ENCODE results near the gene FAM47E. TPM values are rescaled to one million over a fixed set of nuclear protein-coding genes. Genes with fewer than 3 reads are reported as not detected.

Gene FAM47E
- total and polyA plus RNA-seq, 2 of the 13 experiments (the other 11 are each of a cell fraction or from before 2014, with no cell fraction given), result 0.33 to 0.66 TPM

DNA sequence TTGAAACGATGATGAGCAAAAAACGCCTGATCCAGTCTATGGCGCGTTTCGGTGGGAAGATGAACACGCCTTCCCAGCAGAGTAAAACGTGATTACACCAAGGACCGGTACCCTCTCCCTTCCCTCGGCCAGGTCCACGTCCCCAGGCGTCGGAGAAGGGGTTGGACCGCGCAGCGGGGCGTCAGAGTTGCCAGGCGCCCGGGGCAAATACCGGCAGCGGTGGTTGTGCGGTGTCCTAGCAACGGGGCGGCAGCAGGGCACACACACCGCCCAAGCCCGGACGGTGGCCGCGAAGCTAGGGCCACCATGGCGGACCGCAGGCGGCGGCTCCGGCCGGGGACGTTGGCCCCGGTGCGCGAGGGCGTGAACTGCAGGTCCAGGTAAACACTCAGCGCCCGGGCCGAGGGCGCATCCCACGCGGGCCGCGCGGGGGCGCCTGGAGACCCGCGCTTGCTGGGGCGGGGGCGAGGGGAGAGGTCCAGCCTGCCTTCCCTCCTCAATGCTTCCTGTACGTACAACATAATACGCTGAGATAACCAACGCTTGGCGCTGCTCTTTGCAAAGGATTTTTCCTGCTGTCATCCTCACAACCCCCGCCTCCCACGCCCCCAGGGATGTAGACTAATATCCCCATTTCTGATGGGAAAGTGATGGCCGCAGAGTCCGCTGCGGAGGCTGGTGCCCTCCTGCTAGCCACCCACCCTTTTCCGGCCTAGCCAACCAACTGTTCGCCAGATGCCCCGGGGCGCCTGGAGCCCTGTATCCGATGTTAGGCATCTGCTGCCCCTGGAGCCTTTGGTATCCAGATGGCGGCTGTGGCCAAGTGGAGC, at the start of gene FAM47E (continued):
- TF ChIP-seq TBL1XR1 (IDR thresholded peaks at IDR 0.05; ENCODE audit: borderline replicate concordance, low read length, partially characterized antibody) (no peak), AGO2 (optimal IDR thresholded peaks at IDR 0.05; ENCODE audit: low read depth, low read length) (no peak), CC2D1A (CRISPR knock-in tag; IDR thresholded peaks at IDR 0.05) (no peak), KLF15 (CRISPR knock-in tag; IDR thresholded peaks at IDR 0.05; ENCODE audit: borderline replicate concordance) (no peak; the same call in 1 of the 2 replicates), POGZ (CRISPR knock-in tag; IDR thresholded peaks at IDR 0.05) (peak; percentile 93), ZNF879 (CRISPR knock-in tag; IDR thresholded peaks at IDR 0.05) (no peak), ZNF234 (CRISPR knock-in tag; conservative IDR thresholded peaks at IDR 0.05) (no peak), ARNT (IDR thresholded peaks at IDR 0.05) (no peak), PAWR (CRISPR knock-in tag; IDR thresholded peaks at IDR 0.05; ENCODE audit: borderline replicate concordance) (no peak), ZBTB38 (CRISPR knock-in tag; IDR thresholded peaks at IDR 0.05) (peak; percentile 81; the same call in 1 of the 2 replicates), TRIM24 (CRISPR knock-in tag; IDR thresholded peaks at IDR 0.05) (no peak), MIER3 (CRISPR knock-in tag; IDR thresholded peaks at IDR 0.05; ENCODE audit: borderline replicate concordance) (peak; percentile 50; the same call in 1 of the 2 replicates), ZFP82 (CRISPR knock-in tag; IDR thresholded peaks at IDR 0.05; ENCODE audit: borderline replicate concordance) (no peak), ZNF644 (CRISPR knock-in tag; IDR thresholded peaks at IDR 0.05; ENCODE audit: low read depth) (peak; percentile 58; the same call in 1 of the 2 replicates), EEA1 (CRISPR knock-in tag; IDR thresholded peaks at IDR 0.05; ENCODE audit: borderline replicate concordance) (no peak), ZNF781 (CRISPR knock-in tag; IDR thresholded peaks at IDR 0.05; ENCODE audit: borderline replicate concordance, not compliant biosample characterization) (peak; percentile 55), MTA3 (CRISPR knock-in tag; IDR thresholded peaks at IDR 0.05) (no peak), ZNF720 (CRISPR knock-in tag; IDR thresholded peaks at IDR 0.05) (no peak), SYNCRIP (IDR thresholded peaks at IDR 0.05; ENCODE audit: insufficient read depth, low read depth, low read length) (no peak)
- TF ChIP-seq, protein P1, sequence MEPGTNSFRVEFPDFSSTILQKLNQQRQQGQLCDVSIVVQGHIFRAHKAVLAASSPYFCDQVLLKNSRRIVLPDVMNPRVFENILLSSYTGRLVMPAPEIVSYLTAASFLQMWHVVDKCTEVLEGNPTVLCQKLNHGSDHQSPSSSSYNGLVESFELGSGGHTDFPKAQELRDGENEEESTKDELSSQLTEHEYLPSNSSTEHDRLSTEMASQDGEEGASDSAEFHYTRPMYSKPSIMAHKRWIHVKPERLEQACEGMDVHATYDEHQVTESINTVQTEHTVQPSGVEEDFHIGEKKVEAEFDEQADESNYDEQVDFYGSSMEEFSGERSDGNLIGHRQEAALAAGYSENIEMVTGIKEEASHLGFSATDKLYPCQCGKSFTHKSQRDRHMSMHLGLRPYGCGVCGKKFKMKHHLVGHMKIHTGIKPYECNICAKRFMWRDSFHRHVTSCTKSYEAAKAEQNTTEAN (CRISPR knock-in tag; conservative IDR thresholded peaks at IDR 0.05), result peak; percentile 54; the same call in 1 of the 2 replicates
- TF ChIP-seq, protein P2, sequence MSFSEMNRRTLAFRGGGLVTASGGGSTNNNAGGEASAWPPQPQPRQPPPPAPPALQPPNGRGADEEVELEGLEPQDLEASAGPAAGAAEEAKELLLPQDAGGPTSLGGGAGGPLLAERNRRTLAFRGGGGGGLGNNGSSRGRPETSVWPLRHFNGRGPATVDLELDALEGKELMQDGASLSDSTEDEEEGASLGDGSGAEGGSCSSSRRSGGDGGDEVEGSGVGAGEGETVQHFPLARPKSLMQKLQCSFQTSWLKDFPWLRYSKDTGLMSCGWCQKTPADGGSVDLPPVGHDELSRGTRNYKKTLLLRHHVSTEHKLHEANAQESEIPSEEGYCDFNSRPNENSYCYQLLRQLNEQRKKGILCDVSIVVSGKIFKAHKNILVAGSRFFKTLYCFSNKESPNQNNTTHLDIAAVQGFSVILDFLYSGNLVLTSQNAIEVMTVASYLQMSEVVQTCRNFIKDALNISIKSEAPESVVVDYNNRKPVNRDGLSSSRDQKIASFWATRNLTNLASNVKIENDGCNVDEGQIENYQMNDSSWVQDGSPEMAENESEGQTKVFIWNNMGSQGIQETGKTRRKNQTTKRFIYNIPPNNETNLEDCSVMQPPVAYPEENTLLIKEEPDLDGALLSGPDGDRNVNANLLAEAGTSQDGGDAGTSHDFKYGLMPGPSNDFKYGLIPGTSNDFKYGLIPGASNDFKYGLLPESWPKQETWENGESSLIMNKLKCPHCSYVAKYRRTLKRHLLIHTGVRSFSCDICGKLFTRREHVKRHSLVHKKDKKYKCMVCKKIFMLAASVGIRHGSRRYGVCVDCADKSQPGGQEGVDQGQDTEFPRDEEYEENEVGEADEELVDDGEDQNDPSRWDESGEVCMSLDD (CRISPR knock-in tag; IDR thresholded peaks at IDR 0.05; ENCODE audit: borderline replicate concordance), result no peak
- TF ChIP-seq, protein P3, sequence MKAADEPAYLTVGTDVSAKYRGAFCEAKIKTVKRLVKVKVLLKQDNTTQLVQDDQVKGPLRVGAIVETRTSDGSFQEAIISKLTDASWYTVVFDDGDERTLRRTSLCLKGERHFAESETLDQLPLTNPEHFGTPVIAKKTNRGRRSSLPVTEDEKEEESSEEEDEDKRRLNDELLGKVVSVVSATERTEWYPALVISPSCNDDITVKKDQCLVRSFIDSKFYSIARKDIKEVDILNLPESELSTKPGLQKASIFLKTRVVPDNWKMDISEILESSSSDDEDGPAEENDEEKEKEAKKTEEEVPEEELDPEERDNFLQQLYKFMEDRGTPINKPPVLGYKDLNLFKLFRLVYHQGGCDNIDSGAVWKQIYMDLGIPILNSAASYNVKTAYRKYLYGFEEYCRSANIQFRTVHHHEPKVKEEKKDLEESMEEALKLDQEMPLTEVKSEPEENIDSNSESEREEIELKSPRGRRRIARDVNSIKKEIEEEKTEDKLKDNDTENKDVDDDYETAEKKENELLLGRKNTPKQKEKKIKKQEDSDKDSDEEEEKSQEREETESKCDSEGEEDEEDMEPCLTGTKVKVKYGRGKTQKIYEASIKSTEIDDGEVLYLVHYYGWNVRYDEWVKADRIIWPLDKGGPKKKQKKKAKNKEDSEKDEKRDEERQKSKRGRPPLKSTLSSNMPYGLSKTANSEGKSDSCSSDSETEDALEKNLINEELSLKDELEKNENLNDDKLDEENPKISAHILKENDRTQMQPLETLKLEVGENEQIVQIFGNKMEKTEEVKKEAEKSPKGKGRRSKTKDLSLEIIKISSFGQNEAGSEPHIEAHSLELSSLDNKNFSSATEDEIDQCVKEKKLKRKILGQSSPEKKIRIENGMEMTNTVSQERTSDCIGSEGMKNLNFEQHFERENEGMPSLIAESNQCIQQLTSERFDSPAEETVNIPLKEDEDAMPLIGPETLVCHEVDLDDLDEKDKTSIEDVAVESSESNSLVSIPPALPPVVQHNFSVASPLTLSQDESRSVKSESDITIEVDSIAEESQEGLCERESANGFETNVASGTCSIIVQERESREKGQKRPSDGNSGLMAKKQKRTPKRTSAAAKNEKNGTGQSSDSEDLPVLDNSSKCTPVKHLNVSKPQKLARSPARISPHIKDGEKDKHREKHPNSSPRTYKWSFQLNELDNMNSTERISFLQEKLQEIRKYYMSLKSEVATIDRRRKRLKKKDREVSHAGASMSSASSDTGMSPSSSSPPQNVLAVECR (CRISPR knock-in tag; IDR thresholded peaks at IDR 0.05; ENCODE audit: borderline replicate concordance), result peak; percentile 79; the same call in 1 of the 2 replicates
